Stimulated activated naive CD8-positive, alpha-beta T cell treated with anti-CD3 and anti-CD28 coated beads, Interleukin-15, Interleukin-2, amounts not matched to agents 100 U/mL and 50 U/mL, for 24 hours (primary cell): ENCODE measurements around the gene DPP10.
"Not testable (repeated sequence)": the region's sequence is repeated elsewhere in the genome, so short reads cannot be mapped to it uniquely, and the experiment has no call there.

ENCODE experiments used
- ATAC-seq: fragments of 150-1000 bp; cut with Tn5 transposase; one replicate; pipeline ENCODE4 v1.10.0; 2021
- DNase-seq: peaks from one replicate; pipeline ENCODE4 v3.0.0; 2021

DPP10 gene

DNA sequence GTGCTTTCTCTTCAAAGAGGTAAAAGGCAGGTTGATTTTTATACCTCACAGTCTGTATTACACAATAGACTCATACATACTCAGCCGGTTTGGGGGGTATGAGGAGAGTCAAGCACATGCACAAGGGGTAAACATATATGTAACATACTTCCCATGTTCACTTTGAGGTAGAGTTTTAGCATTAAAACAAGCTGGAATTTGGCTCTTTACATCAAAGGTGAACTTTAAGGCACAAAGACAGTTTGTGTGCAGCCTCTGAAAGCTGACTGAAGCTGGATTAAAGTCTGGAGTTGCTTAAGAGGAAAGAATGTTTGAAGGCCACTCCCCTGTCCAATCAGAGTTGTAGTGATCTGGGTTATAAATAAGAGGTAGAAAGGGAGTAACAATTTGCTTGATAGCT, 282.0 kb downstream of the DPP10 start:
- DNase-seq (no peak), ATAC-seq (no peak)

DNA sequence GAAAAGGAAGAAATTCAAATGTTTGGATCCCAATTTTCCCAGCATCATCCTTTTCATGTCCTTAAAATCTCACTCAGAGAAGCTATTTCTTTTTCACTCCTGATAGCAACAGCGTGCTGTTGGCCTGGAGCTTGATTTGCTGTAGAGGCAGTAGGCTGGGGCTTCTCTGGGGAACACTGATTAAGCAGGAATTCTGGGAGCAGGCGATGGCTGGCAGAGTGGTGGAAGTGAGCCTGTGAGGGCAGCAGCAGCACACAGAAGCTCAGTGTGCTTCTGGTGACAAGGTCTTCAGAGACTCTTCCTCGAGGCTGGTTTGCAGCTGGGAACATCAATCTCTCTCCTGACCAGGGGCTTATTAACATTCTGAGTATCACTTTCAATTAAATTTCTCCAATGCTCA, 284.6 kb downstream of the DPP10 start:
- DNase-seq, result no peak
- no peak for ATAC-seq

DNA sequence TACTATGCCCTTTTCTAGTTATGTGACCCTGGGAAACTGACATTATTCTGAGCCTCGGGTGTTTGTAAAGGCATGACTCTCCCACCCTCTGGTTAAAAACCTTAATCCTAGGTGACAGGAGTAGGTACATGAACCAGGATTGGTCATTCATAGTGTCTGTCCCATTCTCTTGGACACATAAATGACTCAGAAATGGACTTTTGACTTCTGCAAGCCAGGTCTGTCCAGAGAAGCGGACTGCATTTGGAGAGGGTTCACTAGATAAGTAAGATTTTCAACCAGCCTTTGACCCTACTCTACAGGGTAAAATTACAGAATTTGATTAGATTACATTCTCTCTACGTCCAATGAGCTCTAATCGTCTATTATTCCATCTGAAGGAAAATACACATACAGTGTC, 285.9 kb downstream of the DPP10 start:
- DNase-seq, result no peak
- ATAC-seq, result no peak

DNA sequence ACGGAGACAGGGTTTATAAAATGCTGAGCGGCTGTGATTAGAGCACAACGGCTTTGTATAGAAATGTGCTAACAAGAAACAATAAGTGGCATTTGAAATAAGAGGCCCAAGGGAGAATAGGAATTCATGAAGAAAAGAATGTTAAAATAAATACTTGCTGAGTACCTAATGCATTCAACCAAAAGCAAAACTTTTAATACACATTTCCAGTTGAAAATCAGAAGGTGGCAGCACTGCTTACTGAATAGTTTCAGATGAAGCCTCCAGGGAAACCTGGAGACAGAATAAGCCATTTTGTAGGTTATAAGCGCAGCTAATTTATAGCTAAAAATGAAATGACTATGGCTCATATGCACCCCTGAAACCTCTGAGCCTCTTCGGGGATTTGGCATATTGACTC, 286.6 kb downstream of the DPP10 start:
- DNase-seq (no peak), ATAC-seq (no peak)

DNA sequence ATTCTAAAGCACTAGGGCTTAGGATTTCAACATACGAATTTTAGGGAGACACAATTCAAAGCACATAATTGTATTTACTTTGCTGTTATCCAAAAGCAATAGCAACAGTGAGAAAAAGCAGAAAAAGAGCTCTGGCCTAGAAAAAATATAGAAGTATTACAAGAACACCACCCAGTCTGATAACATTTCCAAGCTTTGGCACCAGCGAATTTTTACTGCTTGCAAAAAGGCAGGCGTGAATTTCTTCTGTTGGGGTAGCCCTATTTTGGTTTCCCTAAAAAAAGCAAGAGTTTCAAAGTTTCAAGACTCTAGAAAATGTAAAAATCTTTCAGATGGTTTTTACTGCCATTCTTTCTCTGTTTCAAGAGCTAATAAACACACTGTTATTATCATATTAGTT, 292.7 kb downstream of the DPP10 start:
- DNase-seq (no peak), ATAC-seq (no peak)

DNA sequence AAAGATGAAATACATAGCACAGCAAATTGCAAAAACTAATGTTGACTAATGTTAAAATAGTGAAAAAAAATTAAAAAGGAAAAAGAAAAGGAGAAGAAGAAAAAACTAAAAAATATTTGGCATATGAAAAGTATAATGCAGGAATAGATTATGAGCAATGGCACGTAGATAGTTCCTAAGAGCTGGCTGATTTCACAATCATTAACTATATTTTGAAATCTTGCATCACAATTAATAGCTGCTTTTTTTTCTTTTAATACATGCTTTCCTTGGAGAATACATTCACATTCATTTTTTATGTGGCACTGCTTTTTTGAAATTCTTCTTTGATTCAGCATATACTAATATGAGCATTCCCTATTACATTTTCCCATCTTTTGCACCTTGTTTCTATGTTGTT, 299.8 kb downstream of the DPP10 start:
- DNase-seq (no peak), ATAC-seq (no peak)

DNA sequence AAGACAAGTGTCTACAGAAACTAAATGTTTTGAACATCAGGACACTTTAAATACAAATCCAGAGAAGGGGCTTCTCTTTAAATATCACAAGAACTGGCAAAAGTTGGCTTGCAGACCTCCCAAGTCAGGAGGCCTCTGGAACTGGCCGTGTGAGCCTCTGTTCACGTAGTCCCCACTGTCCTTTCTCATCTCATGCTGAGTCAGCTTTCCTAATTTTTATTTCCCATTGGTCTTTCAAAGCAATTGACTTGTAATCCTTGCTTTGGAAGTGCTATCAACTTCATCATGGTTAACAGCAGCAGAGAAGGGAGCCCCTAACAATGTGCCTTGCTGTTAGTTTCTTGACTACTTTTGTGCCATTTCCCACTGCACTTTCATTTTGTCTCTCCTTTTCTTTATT, 303.3 kb downstream of the DPP10 start:
- DNase-seq (no peak), ATAC-seq (no peak)

DNA sequence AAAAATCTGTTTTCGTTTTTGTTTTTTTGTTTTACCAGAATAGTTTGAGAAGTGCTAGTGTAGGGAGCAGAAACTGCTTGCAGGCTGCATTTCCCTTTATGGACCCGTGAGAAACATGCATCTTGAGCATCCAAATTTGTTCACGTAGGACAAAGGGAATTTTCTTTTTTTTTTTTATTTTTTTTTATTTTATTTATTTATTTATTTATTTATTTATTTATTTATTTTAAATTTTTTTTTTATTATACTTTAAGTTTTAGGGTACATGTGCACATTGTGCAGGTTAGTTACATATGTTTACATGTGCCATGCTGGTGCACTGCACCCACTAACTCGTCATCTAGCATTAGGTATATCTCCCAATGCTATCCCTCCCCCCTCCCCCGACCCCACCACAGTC, 305.7 kb downstream of the DPP10 start:
- ATAC-seq, DNase-seq: not testable (repeated sequence)

DNA sequence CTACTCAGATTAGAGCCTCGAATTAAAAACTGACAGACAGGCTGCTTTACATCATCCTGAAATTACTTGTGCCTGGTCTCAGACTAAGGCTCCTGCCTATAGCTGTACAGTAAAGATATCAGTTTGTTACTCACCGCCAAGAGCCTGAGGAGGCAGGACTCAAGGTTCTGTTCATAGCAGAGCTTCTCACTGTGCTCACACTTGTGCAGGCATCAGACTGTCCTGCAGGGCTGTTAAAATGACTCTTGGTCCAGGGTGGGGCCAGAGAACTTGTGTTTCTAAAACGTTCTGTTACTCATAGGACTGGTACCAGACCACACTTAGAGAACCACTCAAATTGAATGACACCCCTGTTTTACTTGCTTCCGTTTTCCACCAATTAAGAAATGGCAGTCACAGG, 310.0 kb downstream of the DPP10 start:
- DNase-seq (no peak), ATAC-seq (no peak)

DNA sequence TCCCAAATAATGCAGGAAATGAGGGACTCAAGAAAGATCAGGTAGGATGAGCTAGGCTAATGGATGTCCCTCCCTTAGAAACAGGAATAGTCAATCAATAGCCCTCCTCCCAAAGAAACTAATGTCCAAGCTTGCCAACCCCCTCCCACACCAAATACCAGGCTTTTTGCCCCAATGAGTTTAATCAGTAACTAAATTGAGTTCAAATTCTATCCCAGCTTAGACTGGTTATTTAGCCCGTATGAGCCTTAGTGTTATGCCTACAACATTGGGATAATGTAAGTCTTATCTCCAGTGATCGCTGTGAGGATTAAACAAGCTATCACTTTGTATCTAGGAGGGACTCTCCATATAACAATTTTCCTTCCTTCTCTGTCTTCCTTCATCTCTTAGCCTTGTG, 310.7 kb downstream of the DPP10 start:
- no peak for DNase-seq

DNA sequence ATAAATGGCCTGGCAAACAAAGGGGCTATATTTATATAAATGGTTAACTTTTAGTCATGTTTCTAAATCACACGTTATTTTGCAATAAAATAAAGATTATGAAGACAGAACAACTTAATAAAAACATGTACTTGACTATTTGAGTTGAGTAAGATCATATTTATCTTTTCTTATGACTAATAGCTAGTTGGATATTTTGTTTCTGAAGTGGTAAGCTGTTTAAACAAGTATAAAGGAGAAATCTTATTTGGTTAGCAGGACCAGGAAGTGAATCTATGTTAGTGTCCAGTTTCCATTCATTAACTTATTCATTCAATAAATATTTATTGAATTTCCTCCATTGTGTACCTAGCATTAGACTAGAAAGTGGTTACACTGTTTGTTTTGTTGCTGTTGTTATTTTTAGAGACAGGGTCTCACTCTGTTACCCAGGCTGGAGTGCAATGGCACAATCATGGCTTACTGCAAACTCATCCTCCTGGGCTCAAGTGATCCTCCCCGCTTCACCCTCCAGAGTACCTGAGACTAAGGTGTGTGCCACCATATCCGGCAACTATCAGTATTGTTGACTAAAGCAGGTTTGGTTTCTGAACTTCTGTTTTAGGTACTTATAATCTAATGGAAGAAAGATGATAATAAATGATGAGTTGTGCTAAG, 312.6 kb downstream of the DPP10 start:
- no peak for ATAC-seq

More for the DNA sequence above, 310.7 kb downstream of the DPP10 start:
- no peak for ATAC-seq

DNA sequence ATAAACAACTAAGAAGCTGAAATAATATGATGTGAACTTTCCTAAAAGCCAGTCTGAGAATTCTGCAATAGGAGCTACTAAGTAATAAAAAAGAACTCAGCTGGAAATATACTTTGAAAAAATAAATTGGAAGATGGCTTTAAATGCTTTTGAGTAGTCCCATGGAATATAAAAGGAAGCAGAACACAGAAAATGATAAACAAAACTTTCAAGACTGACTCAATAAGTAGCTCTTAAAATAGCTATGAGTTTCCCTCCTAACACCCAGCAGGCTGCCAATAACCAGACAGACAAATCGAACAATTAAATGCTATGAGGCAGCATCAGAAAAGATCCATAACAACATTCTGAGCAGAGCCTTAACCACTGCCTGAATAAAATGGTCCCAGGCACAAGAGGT, 319.9 kb downstream of the DPP10 start:
- ATAC-seq (no peak), DNase-seq (no peak)

More for the DNA sequence above, 312.6 kb downstream of the DPP10 start:
- no peak for DNase-seq

DNA sequence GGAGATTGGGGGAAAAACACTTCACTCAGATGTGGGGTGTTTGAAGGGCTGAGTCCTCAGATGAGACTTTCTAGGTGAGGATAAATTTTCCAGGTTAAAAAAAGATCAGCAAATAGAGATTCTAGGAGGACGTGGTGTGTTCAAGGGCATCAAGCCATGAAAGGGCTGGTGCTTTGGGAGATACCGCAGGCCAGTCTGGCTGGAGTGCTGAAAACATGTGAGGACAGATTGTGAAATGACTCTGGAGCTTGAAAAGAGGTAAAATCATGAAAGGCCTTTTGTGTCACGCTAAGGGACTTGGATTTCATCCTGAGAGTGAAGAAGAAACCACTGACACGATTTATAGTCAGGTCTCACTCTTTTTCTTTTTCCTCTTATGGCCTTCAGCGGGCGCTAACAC, 320.5 kb downstream of the DPP10 start:
- DNase-seq (no peak), ATAC-seq (no peak)

DNA sequence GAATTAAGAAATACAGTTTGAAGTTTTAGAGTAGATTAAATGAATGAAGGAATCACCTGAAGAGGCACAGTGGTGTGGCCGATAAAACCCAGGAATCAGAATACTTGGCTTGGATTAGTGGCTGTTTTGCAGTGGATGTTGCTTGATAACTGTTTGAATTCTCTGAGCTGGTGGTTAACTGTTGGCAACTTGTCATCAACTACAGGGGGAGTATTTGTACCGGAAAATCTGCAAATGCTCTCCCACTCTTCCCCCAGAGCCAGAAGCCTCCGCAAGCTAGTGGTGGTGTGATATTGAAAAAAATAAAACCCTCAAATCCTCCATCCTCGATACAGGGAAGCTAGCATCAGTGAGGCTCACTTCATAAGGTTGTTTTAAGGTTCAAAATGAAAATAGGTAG, 326.7 kb downstream of the DPP10 start:
- ATAC-seq, result no peak
- DNase-seq, result no peak

DNA sequence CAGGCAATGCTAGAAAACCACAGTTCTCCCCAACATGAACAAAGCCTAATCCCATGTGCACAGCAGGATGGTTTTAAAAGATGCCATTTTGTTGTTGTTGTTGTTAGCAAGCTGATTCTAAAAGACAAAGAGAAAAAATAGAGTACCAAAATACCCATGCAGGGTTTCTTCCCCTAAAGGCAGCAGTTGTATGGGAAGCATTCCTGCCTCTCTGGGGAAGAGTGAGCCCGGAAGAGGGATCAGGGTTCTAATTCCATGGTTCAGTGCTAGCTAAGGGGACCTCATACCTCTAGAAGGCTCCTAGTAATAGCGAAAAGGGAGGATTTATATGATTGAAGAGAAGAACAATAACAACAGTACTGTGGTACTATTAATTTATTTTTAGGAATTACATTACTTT, 327.6 kb downstream of the DPP10 start:
- ATAC-seq (no peak), DNase-seq (no peak)

DNA sequence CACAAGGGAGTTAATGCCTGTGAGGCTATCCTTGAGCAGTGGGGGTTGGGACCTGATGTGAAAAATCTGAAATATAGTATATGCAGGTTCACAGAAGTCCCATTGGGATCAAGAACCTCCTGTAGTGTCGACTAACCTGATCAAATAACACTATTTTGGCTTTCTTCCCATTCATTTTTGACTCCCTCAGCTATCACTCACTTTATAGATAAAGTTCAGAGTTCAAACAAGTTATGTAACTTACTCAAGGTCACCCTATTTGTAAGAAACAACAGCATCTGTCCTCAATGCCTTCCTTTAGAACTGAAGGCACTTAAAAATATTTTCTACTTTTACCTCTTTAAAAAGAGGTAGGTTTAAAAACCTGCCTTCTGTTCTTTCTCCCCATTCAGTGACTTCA, 341.6 kb downstream of the DPP10 start:
- ATAC-seq, result no peak
- DNase-seq, result no peak

DNA sequence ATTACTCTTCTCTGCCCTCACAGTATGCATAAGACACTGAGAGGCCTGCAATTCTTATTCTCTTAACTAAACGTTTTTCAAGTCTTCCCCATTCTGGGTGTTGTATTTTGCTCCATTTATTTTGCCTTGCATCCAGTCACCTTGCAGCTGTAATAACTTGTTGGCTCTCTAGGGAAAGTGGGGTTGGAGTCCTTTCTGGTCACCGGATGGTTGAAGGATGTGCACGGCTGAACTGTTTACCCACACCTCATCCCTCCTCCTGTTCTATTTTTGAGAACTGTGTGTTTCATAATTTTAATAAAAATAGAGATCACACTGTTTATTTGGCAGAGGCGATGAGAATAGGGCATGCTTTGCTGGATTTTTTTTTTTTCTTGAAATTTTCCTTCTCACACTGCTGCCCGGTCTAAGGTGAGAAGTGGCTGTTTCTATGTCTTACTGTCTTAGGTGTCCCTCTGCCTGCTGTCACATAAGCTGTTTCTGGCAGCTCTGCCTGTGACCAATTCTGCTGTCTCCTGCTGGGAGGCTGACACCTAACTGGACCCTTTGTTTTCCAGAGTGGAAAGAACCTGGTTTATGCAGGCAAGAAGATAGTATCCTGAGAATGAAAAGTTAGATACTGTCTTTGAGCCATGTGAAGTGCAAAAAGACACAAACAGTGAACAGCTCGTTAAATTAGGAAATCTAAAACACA, 342.6 kb downstream of the DPP10 start:
- ATAC-seq, result no peak
- no peak for DNase-seq

DNA sequence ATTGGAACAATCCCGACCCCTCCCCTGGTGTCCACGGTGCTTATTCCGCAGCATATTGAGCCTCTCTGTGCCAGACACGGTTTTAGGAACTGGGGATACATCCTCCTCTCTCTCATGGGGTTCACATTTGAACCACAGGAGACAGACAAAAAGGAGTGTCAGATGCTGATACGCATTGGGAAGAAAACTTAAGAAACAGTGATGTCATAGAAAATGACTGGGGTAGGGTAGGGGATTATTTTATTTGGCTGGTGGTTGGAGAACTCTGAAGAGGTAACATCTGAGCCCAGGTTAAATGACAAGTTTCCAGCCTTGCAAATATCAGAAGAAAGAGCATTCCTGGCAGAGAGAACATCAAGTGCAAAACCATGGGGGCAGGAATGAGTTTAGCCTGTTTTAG, 344.5 kb downstream of the DPP10 start:
- ATAC-seq (no peak), DNase-seq (no peak)

DNA sequence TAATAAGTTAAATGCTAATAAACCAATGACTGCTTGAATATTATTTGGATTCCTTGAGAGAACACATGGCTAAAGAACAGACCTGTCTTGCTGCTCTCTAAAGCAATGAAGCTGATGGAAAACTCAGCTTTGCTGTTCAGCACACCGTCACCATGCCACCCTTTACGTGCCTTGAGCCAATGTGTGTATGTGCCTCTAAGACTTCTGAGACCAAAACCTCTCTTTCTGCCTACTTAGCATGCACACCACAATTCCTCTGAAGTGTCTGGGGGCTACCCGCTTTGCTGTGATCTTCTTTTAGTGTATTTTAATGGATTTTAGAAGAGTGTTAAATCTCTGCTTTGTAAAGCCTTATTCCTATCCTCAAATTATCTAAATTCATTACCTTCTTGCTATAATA, 345.0 kb downstream of the DPP10 start:
- DNase-seq (no peak), ATAC-seq (no peak)

DNA sequence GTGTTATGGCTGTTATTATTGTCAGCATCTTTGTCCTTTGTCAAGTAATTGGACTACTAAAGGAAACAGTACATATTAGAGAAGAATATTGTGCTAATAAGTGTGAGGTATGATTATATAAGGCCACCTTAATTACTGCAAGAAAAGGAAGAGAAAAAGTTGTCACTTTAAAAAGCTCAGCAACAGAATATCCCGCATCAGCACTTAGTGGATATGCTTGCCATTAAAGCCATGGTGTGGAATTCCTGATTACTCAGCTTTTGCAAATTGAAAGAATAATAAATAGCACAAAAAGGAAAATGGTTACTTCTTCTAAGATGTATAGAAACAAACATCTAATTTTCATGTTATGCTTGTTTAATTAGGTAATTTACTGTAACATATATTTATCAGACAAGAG, 347.5 kb downstream of the DPP10 start:
- DNase-seq, result no peak
- no peak for ATAC-seq

DNA sequence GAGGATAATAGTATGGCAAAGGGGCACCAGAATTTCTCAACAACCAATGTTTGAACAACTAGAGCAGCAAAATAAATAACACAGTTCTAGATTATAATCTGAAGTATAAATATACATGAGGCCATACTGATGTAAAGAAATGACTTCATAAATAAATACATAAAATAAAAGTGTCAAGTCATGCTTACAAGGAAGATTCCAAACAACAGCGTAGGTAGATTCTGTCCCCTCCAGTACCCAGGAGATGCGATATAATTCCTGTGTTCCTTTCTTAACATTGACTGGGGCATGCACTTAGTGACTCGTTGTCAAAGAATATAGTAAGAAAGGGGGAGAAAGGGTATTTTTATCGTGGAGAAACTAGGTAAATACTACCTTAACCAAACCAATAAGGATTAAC, 355.1 kb downstream of the DPP10 start:
- ATAC-seq (no peak), DNase-seq (no peak)

DNA sequence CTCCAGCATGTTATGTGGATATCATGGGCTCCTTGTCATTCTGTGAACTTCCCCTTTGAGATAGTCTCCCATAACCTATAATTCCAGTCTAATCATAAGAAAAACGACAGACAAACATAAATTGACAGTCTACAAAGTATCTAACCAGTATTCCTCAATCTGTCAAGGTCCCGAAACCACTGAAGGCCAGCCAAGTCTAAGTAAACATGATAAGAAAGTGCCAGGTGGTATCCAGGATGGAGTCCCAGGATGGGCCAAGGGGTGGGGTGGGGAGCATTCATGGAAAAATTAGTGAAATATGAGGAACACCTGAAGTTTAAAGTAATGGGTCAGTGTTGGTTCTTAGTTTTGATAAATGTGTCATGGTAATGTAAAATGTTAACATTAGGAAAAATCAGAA, 355.5 kb downstream of the DPP10 start:
- ATAC-seq, result no peak
- DNase-seq, result no peak

DNA sequence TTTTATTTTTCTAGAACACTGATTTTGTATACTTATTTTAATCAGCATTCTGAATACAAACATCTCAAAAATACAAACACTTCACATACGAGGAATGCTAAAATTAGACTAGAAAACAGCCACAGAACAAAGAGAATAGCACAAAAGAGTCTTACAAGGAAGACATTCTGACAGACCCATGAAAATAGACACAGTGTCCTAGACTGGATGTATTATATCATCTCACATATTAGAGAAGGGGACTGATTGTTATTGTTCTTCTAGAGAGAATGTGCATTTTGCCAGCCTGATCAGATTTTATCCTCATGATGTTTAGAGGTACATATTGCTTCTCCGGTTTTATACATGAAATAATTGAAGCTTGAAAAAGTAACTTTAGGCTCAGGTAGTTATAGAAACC, 357.9 kb downstream of the DPP10 start:
- DNase-seq (no peak), ATAC-seq (no peak)

DNA sequence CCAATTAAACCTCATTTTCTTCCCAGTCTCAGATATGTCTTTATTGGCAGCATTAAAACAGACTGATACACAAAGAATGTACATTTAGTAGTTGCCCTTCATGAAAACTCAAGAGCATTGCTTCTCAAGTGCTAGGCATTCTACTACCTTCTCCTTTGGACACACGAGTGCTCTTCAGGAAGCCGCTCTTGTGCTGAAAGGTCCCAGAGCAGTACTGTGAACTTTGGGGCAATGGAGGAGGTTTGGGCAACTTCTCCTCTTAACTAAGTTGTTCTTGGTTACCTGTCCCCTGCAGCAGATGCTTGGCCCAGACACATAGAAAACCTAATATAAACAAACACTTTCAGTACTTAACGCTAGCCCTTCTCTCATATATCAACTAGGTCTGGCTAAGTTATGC, 362.8 kb downstream of the DPP10 start:
- no peak for ATAC-seq
- DNase-seq, result no peak
